Islet of Langerhans (tissue), 1 donor: ENCODE measurements around the gene TCIRG1.
"Not testable (repeated sequence)": the region's sequence is repeated elsewhere in the genome, so short reads cannot be mapped to it uniquely, and the experiment has no call there.

ENCODE experiments used
- FAIRE-seq: peaks from one replicate; lab custom pipeline; 2011; peaks lifted over from hg19 to GRCh38; lab: Jason Lieb, UNC

Gene TCIRG1

DNA sequence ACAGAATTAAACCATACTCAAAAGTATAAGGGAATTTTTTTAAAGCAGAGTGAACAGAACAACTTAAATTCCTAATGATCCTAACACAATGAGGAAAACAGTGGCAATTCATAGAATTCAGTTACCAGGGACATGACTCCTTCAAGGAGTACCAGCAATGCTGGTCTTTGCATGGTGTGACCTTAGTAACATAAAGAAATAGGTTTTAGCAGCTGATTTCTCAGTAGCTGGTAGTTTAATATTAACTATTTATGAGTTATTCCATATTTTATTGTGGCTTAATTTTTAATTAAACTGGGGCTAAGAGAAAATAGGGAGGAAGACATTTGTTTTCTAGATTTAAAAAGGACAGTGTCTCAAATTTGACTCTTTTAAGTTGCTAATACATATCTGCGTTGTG, 51.5 kb downstream of the TCIRG1 start:
- no peak for FAIRE-seq

DNA sequence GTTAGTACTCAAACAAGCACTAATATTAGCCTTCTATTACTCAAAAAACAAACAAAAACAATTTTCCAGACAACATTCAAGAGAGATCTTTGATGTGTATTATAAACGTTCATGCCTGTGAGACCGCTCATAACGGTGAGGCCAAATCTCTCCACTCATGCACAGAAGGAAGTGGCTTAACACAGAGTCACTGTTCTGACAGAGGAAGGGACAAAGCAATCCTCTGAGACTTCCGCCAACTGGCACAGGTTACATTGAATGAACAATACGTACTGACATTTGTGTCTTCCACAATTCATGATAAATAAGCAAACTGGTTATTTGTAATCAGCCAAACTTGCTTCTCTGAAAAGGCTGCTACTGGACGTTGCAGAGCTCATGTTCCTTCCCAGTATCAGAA, 51.9 kb downstream of the TCIRG1 start:
- peak; percentile 55 for FAIRE-seq

DNA sequence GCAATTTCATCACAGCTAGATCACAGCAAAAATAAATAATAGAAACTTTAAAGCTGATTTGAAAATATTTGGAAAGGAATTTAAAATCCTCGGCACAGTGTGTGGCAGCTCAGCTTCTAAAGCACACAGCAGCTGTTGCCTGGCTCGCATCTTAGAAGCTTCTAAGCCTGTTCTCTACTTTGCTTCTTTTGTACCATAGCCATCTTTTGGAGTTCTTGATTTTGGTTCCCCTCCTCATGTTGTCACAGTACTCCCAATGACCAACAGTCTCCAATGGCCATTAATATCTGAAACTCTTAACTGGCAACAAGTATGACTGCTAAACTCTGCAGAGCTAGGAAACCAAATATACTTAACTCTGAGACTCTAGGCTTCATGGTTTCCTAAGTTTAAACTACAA, 53.6 kb downstream of the TCIRG1 start:
- no peak for FAIRE-seq

DNA sequence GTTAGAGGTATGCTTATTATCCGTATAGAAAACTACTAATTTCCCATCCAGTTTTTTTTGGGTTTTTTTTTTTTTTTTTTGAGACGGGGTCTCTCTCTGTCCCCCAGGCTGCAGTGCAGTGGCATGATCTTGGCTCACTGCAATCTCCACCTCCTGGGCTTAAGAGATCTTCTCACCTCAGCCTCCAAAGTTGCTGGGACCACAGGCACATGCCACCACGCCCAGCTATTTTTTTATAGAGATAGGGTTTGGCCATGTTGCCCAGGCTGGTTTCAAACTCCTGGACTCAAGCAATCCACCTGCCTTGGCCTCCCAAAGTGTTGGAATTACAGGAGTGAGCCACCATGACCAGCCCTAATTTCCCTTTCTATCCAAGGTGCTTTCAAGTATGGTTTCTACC, 54.1 kb downstream of the TCIRG1 start:
- FAIRE-seq, result not testable (repeated sequence)

DNA sequence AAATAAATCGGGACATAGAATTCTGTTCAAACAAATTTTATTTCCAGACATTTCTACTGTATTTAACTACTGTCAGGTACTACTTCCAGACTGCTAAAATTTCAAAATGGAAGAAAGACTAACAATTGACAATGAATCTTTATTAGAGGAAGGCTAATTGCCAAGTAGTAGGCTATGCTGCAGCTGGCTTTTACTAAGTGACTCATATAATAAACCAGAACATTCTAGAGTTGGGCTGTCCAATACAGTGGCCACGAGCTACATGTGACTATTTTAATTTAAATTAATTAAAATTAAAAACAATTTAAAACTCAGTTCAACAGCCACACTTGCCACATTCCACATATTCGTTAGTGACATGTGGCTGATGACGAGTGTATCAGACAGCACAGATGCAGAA, 54.7 kb downstream of the TCIRG1 start:
- no peak for FAIRE-seq

DNA sequence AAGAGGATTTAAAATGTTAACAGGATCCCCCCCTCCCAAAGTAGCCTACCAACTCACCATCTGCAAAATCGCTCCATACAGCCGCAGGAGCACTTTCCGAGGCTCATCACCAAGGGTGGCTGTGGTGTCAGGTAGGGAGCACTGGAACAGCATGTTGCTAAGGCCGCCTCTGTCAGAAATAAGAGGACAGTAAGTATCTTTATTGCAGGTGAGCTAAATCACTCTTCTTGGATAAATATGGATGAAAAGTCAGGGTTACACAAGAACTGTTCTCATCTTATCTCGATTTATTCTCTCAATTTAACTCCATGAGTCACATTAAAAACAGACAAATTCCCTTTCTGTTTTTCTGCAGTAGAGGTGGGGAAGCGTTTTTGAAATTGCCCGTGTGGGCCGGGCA, 58.1 kb downstream of the TCIRG1 start:
- no peak for FAIRE-seq

DNA sequence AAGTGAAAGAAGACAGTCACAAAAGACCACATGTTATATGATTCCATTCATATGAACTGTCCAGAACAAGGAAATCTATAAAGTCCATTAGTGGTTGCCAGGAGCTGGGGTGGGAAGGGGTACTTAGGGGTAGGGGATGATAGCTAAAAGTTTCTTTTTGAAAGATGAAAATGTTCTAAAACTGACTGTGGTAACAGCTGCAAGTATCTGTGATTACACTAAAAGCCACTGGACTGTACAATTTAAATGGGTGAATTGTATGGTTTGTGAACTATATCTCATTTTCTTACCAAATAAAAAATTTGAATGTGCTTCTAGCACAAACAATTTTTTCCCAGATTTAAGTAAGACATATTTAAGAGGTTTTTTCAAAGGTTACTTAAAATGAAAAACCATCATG, 60.2 kb downstream of the TCIRG1 start:
- FAIRE-seq, result no peak

DNA sequence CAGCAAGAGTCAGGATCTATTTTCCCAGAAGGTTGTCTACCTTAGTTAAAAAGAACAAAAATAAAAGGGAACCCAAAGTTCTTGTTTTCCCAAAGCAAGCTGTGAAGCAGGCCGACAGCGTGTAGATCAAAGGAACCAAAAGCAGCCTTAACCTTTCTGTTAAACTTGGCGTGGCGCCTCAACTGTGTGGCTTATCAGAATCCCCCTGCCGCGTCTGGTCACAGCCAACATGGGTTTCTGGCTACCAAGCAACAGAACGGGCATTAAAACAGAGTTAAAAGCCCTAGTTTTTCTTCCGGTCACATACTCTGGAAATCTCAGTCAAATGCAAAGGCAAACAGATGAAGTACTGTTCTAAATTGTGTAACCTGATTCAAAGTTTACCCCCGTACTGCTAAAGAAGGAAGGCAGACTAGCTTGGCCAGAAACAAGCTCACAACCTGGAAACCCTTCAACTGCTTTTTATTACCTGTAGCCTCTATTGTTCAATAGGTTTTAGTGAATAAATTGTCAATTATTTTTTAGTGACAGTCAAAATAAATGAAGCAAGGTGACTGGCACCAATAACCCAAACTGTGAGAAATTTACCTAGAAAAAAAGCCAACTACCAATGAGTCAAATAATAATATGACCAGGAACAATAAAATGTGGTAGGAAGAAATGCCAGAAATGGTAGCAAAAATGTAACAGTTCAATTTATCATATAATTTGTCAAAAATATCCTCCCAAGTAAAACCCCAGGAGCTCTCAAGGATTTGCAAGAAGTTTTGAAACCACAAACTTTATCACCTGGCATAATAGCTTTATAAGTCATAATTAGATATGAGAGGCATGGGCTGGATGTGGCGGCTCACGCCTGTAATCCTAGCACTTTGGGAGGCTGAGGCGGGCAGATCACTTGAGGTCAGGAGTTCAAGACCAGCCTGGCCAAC, 60.9 kb downstream of the TCIRG1 start:
- peak; percentile 98 for FAIRE-seq
